Right ventricle myocardium superior (tissue), 1 donor: ENCODE results near the gene WWC1. TPM values are rescaled to one million over a fixed set of nuclear protein-coding genes. Genes with fewer than 3 reads are reported as not detected.

ENCODE experiments used
- ATAC-seq: fragments of 200-7000 bp; cut with Tn5 transposase; one replicate; pipeline ENCODE4 v1.9.1; 2020; ENCODE audit warnings: mild to moderate bottlenecking; ENCODE audit not compliant: poor library complexity
- DNase-seq: peaks from one replicate; pipeline ENCODE4 v3.0.0-alpha.2; 2020
- intact Hi-C: fragments of 100-400 bp; cut with DNase I; formaldehyde crosslinking; loops from one replicate; pipeline ENCODE4 v1.11.2; 2022
- total RNA-seq: library from RNA; stranded (reverse); fragmentation: NEBNext Ultra II Directional; extraction: Animal tissue kit (Norgen Biotek cat#: 25700); gene quantifications from one replicate; pipeline ENCODE4 v1.2.1, GENCODE V29; 2021
- donor health status: DM: no; HTN: yes; CAD: no; lungs with severe emphysema.

WWC1 gene
- total RNA-seq, 1 donor from 2014 or later: 1.8 TPM

GRCh38 chr5:168449166-168449565 is 157.7 kb downstream of the WWC1 start:
- ATAC-seq: no peak
- intact Hi-C loops: no loop called here

GRCh38 chr5:168451565-168451964 is 160.1 kb downstream of the WWC1 start:
- no peak for DNase-seq
- intact Hi-C loops: no loop called here
- ATAC-seq: no peak

More at GRCh38 chr5:168449166-168449565, 157.7 kb downstream of the WWC1 start:
- no peak for DNase-seq

- no peak for DNase-seq
- ATAC-seq: no peak
- intact Hi-C loops: no loop called here
Measured at GRCh38 chr5:168455201-168455600, 163.8 kb downstream of the WWC1 start.

GRCh38 chr5:168457542-168457941 is 166.1 kb downstream of the WWC1 start:
- intact Hi-C loops: no loop called here
- no peak for DNase-seq
- ATAC-seq: no peak

GRCh38 chr5:168460606-168461005 is 169.2 kb downstream of the WWC1 start:
- ATAC-seq: no peak
- intact Hi-C loops: no loop called here

GRCh38 chr5:168463081-168463480 is 171.6 kb downstream of the WWC1 start:
- intact Hi-C loops: no loop called here
- no peak for ATAC-seq
- DNase-seq: no peak

More at GRCh38 chr5:168460606-168461005, 169.2 kb downstream of the WWC1 start:
- no peak for DNase-seq

- ATAC-seq: no peak
- intact Hi-C loops: no loop called here
- DNase-seq: no peak
Measured at GRCh38 chr5:168464214-168464613, 172.8 kb downstream of the WWC1 start.

GRCh38 chr5:168464641-168465040 is 173.2 kb downstream of the WWC1 start:
- DNase-seq (no peak), ATAC-seq (no peak)
- intact Hi-C loops: no loop called here

GRCh38 chr5:168467755-168468330 is 176.4 kb downstream of the WWC1 start:
- no peak for ATAC-seq
- intact Hi-C loops: no loop called here

GRCh38 chr5:168468836-168469235 is 177.4 kb downstream of the WWC1 start:
- ATAC-seq (no peak), DNase-seq (no peak)
- intact Hi-C loops: no loop called here

More at GRCh38 chr5:168467755-168468330, 176.4 kb downstream of the WWC1 start:
- DNase-seq: no peak

- DNase-seq (no peak), ATAC-seq (no peak)
- intact Hi-C loops: no loop called here
Measured at GRCh38 chr5:168469816-168470215, 178.4 kb downstream of the WWC1 start.

- DNase-seq (no peak), ATAC-seq (no peak)
- intact Hi-C loops: no loop called here
Measured at GRCh38 chr5:168471785-168472184, 180.3 kb downstream of the WWC1 start.

GRCh38 chr5:168472329-168472728 is 180.9 kb downstream of the WWC1 start:
- intact Hi-C loops: no loop called here
- ATAC-seq: no peak
- DNase-seq: no peak

- no peak for DNase-seq
- no peak for ATAC-seq
- intact Hi-C loops: no loop called here
Measured at GRCh38 chr5:168474319-168474718, 182.9 kb downstream of the WWC1 start.

GRCh38 chr5:168477060-168477459 is 185.6 kb downstream of the WWC1 start:
- intact Hi-C loops: no loop called here
- DNase-seq (no peak), ATAC-seq (no peak)

GRCh38 chr5:168479166-168479565 is 187.7 kb downstream of the WWC1 start:
- ATAC-seq (no peak), DNase-seq (no peak)
- intact Hi-C loops: no loop called here

- intact Hi-C loops: loop anchor here (10.0 kb wide), 1 partner anchor 216 kb away; no protein-coding TSS in a partner anchor
- ATAC-seq (no peak), DNase-seq (no peak)
Measured at GRCh38 chr5:168480601-168481000, 189.2 kb downstream of the WWC1 start.

GRCh38 chr5:168481330-168481788 is 189.9 kb downstream of the WWC1 start:
- no peak for DNase-seq
- intact Hi-C loops: loop anchor here (10.0 kb wide), 1 partner anchor 217 kb away; no protein-coding TSS in a partner anchor
- ATAC-seq: no peak

GRCh38 chr5:168482361-168482760 is 190.9 kb downstream of the WWC1 start:
- no peak for ATAC-seq
- intact Hi-C loops: loop anchor here (10.0 kb wide), 1 partner anchor 218 kb away; no protein-coding TSS in a partner anchor
- DNase-seq: no peak

- ATAC-seq: peak; percentile 100
- intact Hi-C loops: loop anchor here (10.0 kb wide), 1 partner anchor 222 kb away; no protein-coding TSS in a partner anchor
- peak; percentile 96 for DNase-seq
Measured at GRCh38 chr5:168486136-168486879, 194.9 kb downstream of the WWC1 start, which contains the start of gene RARS1. Gene RARS1, plus strand, starts transcription at chr5:168486471. Its CDS starts 28 bp downstream, at chr5:168486499.
